ENCODE measurements around the gene COX10. TPM values are rescaled to one million over a fixed set of nuclear protein-coding genes. Genes with fewer than 3 reads are reported as not detected.
A peak's percentile ranks its signal among the peaks of the same experiment; 100 is the strongest.
"Not testable (repeated sequence)": the region's sequence is repeated elsewhere in the genome, so short reads cannot be mapped to it uniquely, and the experiment has no call there.

The COX10 gene
- 10 to 100 TPM; 21.2 to 23.5 TPM for total RNA-seq
- 10 to 100 TPM; 18.5 to 24.5 (median 23.3) TPM for polyA plus RNA-seq
- 23.5 to 34.0 (median 28.6) reads per million in 6 experiments for total RNA-seq

DNA sequence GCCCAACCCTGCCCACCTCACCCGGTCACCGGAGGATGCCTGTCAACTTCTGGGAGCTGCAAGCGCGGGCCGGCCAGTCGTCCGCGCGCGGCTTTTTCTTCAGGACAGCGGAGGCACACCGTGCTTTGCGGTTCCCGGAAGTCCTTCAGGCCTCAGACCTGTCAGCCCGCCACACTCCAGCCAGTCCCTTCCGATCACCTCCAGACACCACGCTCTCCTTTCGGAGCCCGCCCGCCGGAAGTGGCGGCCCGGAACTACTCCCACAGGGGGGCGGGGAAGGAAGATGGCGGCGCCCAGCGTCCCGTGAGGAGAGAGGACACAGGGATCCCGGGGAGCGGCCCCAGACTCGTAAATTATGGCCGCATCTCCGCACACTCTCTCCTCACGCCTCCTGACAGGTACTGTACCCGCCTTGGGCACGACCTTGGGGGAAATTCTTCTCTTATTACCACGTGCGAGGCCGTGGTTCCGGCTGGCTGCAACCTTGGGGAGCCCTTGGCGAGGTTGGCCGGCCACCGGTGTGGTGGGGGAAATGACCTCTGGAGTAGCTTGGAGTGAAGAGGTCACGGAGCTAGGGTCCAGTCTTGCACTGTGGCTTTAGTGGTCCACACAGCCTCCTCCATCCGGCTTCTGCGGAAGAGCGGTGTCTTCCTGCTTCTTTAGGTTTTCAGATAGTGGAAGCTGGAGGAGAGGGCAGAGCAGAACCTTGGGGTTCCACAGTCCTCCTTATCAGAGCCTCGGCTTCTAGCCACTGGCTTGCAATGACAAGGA, at the start of gene COX10:
TSS of gene COX10 (plus strand) at position 254 of the 771 bp plus-strand sequence. CDS start at position 356, 102 bp downstream.
- H3K36me3 Mint-ChIP-seq: peaks cover 0 to 16% (median 15%) of the 10 kb centered on the region in 3 donors
- peak within 1 kb of the TSS; percentile 92 to 97 (median 94) for H3K4me3 Mint-ChIP-seq
- no peaks in the 10 kb centered on the region for H3K27me3 Mint-ChIP-seq
- POLR2A ChIA-PET: interaction anchor here (0.7 to 2.2 kb wide), 7 partner anchors 17 to 335 kb away, joined by 3 to 16 read pairs (median 3); partner anchors contain the start of gene HS3ST3B1
- ATAC-seq: peak; percentile 98
- peaks cover 27 to 58% (median 48%) of the 10 kb centered on the region in 4 donors for H3K4me1 Mint-ChIP-seq
- no peaks in the 10 kb centered on the region for H3K9me3 Mint-ChIP-seq
- DNase-seq: peak; percentile 68 to 90 (median 77)
- H3K27ac Mint-ChIP-seq: peak within 1 kb of the TSS; percentile 87 to 97 (median 96)

DNA sequence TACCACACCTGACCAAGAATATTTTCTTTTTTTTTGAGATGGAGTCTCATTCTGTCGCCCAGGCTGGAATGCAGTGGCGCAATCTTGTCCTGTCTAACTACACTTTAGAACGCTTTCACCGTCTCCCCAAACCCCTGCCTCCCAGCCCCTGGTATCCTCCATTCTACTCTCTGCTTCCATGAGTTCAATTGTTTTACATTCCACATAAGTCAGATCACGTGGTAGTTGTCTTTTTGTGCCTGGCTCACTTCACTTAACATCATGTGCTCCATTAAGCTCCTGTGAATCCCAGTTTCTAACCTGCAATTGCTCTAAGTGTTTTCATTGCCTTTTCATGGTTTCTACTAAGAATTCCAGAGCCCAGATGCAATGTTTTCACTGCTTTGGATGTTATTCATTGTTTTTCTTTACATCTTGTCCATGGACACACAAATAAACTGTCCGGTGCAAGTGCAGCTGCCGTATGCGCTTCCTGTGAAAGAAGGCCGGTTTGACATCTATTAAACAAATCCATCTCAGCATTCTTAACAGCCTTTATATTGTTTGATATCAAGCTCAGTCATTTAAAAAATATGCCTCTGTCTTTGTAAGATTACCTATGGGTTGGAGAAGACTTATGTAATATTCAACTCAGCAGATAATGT, 47.5 kb upstream of the COX10 start:
- H3K4me3 Mint-ChIP-seq, H3K36me3 Mint-ChIP-seq, H3K4me1 Mint-ChIP-seq, H3K27me3 Mint-ChIP-seq, H3K9me3 Mint-ChIP-seq, POLR2A ChIA-PET, DNase-seq, H3K27ac Mint-ChIP-seq, ATAC-seq: not testable (repeated sequence)

DNA sequence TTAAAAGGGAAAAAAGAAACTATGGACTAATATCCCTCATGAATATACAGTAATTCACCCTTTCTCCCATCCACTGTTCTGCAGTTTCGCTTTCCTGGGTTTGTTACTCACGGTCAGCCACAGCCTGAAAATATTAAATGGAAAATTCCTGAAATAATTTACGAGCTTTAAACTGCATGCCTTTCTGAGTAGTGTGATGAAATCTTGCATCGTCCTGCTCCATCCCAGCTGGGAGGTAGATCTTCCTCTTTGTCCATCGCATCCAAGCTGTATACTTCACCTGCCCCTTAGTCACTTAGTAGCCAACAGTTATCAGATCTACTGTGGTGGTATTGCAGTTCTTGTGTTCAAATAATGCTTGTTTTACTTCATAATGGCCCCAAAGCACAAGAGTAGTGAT, 39.5 kb upstream of the COX10 start:
- H3K27me3 Mint-ChIP-seq, H3K4me3 Mint-ChIP-seq, DNase-seq, H3K27ac Mint-ChIP-seq, ATAC-seq, POLR2A ChIA-PET, H3K9me3 Mint-ChIP-seq, H3K4me1 Mint-ChIP-seq: not testable (repeated sequence)
- peaks cover 23 to 43% (median 25%) of the 10 kb centered on the region in 3 donors for H3K36me3 Mint-ChIP-seq

DNA sequence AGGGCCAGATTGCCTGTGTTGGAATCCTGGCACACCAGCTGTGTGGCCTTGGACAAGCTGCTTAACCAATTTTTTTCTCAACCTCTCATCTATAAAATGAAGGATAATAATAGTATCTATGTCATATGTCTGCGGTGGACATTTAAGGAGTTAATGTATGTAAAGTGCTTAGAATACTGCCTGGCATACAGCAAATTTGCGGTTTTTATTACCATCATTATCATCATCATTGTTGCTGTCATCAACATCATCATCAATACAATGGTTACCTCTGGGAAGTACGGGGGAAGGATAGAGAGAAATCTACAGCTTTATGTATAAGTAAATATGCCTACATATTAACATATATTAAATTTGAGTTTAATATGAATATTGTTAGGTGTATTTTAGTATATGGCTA, 37.1 kb upstream of the COX10 start:
- Mint-ChIP-seq H3K27ac (no peak overlapping the region), H3K4me3 (no peak overlapping the region), H3K4me1 (peaks cover 0 to 4% (median 0%) of the 10 kb centered on the region in 4 donors), H3K36me3 (peaks cover 30 to 50% (median 34%) of the 10 kb centered on the region in 3 donors), H3K27me3 (no peaks in the 10 kb centered on the region), H3K9me3 (peaks cover 0 to 2% (median 0%) of the 10 kb centered on the region in 9 donors)
- DNase-seq: no peak
- ATAC-seq: no peak
- POLR2A ChIA-PET: no interaction called here

DNA sequence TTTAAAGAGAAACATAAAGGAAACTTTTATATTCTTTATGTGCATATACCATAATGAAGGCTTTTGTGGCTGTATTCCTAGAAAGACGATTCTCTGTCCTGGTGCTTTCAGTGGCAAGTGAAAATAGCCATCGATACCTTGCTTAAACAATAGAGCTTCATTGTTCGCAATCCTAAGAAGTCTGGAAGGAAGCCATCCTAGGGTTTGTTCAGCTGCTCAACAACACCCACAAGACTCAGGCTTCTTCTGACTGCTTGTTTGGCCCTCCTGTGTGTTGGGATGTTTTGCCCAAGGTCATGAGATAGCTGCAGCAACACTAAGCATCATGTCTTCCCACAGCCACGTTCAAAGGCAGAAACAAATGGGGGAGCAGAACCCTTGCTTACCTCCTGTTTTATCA, 36.1 kb upstream of the COX10 start:
- peaks cover 30 to 52% (median 36%) of the 10 kb centered on the region in 3 donors for H3K36me3 Mint-ChIP-seq
- peak overlapping the region in 2 of 10 donors; percentile 41 to 65 for H3K27ac Mint-ChIP-seq
- H3K27me3 Mint-ChIP-seq: no peaks in the 10 kb centered on the region
- H3K4me3 Mint-ChIP-seq: no peak overlapping the region
- no peak for DNase-seq
- H3K9me3 Mint-ChIP-seq: peaks cover 0 to 2% (median 0%) of the 10 kb centered on the region in 9 donors
- H3K4me1 Mint-ChIP-seq: peaks cover 0 to 7% (median 3%) of the 10 kb centered on the region in 4 donors
- POLR2A ChIA-PET: no interaction called here
- no peak for ATAC-seq

DNA sequence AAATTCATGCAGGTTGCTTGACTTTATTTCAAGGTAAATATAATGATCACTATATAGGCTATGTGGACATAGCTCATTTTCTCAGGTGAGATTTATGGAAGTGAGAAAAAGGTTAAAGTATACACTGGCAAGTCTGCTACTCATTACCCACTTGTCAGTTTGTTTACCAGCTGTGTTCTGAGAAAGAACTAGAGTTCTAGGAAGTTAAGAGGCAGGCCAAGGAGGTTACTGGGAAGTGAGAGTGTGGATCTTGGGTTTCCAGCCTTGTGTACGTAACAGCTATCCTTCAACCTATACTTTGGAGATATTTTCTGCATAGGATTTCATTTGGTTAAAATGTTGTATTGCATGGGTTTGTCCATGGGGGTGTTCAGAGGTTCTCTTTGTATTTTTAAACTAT, 31.9 kb upstream of the COX10 start:
- Mint-ChIP-seq H3K36me3 (peaks cover 17 to 38% (median 33%) of the 10 kb centered on the region in 3 donors), H3K9me3 (peaks cover 0 to 5% (median 0%) of the 10 kb centered on the region in 9 donors), H3K27ac (peak overlapping the region in 2 of 10 donors; percentile 7 to 22), H3K4me1 (peaks cover 8 to 14% (median 11%) of the 10 kb centered on the region in 4 donors), H3K4me3 (no peak overlapping the region), H3K27me3 (no peaks in the 10 kb centered on the region)
- no peak for ATAC-seq
- DNase-seq: no peak
- POLR2A ChIA-PET: interaction anchor here (0.6 kb wide), 1 partner anchor 222 kb away, joined by 4 read pairs; no protein-coding TSS in a partner anchor

DNA sequence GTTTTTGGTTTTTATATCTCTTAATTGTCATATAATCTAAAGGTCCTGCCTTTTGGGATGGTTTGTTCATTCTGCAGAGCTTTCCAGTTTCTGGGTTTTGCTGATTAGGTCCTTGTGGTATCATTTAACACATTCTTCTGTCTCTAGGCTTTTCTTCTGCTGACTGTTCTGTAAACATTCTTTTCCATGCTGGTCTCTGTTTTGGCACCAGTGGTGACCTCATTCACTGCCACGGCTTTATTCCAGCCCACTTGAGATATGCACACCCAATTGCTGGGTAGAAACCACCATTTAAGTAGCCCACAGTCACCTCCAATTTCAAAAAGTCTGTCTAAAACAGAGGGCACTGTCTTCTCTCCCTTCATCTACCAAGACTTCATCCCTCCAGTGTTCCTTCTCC, 31.1 kb upstream of the COX10 start:
- POLR2A ChIA-PET: no interaction called here
- DNase-seq: no peak
- H3K9me3 Mint-ChIP-seq: peaks cover 0 to 5% (median 0%) of the 10 kb centered on the region in 9 donors
- H3K27me3 Mint-ChIP-seq: no peaks in the 10 kb centered on the region
- ATAC-seq: no peak
- H3K36me3 Mint-ChIP-seq: peaks cover 15 to 33% (median 31%) of the 10 kb centered on the region in 3 donors
- H3K4me1 Mint-ChIP-seq: peaks cover 8 to 14% (median 11%) of the 10 kb centered on the region in 4 donors
- peak overlapping the region in 7 of 10 donors; percentile 1 to 88 (median 30) for H3K27ac Mint-ChIP-seq
- no peak overlapping the region for H3K4me3 Mint-ChIP-seq

DNA sequence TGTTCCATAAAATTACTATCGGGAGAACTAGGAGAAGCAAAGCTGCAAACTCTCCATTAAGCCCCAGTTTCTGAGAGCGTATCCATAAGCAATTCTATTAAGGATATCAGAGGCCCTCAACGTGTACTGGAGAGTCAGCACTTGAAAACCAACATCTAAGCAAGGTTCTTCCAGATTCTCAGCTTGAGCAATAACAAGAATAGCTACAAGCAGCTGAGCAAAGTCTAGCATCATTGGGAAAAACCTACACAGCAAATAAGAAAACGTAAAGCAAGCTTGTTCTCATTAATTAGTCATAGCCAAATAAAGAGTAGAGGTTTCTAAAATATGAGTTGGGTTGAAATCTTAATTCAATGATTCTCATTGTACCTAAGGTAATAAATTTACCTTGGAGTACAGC, 26.9 kb upstream of the COX10 start:
- Mint-ChIP-seq H3K27me3 (no peaks in the 10 kb centered on the region), H3K4me3 (no peak overlapping the region), H3K9me3 (peaks cover 0 to 5% (median 0%) of the 10 kb centered on the region in 9 donors), H3K27ac (peak overlapping the region in 1 of 10 donors; percentile 32), H3K36me3 (peaks cover 0 to 9% (median 6%) of the 10 kb centered on the region in 3 donors), H3K4me1 (peaks cover 10 to 12% (median 12%) of the 10 kb centered on the region in 4 donors)
- DNase-seq: no peak
- no peak for ATAC-seq
- POLR2A ChIA-PET: no interaction called here

DNA sequence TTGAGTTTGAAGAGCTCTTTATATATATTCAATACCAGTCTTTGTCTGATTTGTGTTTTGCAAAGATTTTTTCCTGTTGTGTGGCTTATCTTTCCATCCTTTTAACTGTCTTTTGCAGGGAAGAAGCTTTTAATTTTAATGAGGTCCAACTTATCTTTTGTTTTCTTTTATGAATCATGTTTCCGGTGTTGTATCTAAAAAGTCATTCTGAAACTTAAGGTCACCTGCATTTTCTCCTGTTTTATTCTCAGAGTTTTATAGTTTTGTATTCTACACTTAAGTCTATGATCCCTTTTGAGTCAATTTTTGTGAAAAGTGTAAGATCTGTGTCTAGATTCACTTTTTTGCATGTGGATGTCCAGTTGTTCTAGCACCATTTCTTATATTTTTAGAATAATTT, 24.6 kb upstream of the COX10 start:
- H3K27me3 Mint-ChIP-seq: no peaks in the 10 kb centered on the region
- H3K27ac Mint-ChIP-seq: peak overlapping the region in 2 of 10 donors; percentile 1 to 69

DNA sequence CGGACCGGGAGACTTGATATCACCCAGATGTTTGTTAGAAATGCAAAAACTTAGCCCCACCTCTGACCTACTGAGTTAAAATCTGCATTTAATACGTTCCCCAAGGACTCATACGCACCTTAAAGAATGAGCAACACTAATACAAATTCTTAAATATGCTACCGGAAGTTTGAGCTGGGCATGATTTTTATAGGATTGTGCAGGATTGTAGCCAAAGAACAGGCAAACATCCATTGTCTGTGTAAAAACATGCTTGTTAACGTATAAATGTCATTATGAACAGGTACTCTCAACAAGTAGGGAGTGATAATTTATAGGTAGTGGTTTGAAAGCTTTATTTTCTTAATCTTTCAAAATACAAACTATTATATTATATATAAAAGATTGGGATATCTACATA, 22.3 kb upstream of the COX10 start:
- peaks cover 0 to 25% (median 11%) of the 10 kb centered on the region in 3 donors for H3K36me3 Mint-ChIP-seq
- ATAC-seq (no peak), DNase-seq (no peak)
- H3K9me3 Mint-ChIP-seq: no peaks in the 10 kb centered on the region
- H3K27me3 Mint-ChIP-seq: no peaks in the 10 kb centered on the region
- peaks cover 4 to 10% (median 8%) of the 10 kb centered on the region in 4 donors for H3K4me1 Mint-ChIP-seq
- POLR2A ChIA-PET: no interaction called here
- no peak overlapping the region for H3K27ac Mint-ChIP-seq
- no peak overlapping the region for H3K4me3 Mint-ChIP-seq

More for the DNA sequence above, 24.6 kb upstream of the COX10 start:
- peaks cover 4 to 10% (median 6%) of the 10 kb centered on the region in 4 donors for H3K4me1 Mint-ChIP-seq
- POLR2A ChIA-PET: no interaction called here
- no peak for ATAC-seq
- H3K9me3 Mint-ChIP-seq: no peaks in the 10 kb centered on the region
- H3K36me3 Mint-ChIP-seq: peaks cover 0 to 8% (median 6%) of the 10 kb centered on the region in 3 donors
- no peak overlapping the region for H3K4me3 Mint-ChIP-seq
- no peak for DNase-seq

DNA sequence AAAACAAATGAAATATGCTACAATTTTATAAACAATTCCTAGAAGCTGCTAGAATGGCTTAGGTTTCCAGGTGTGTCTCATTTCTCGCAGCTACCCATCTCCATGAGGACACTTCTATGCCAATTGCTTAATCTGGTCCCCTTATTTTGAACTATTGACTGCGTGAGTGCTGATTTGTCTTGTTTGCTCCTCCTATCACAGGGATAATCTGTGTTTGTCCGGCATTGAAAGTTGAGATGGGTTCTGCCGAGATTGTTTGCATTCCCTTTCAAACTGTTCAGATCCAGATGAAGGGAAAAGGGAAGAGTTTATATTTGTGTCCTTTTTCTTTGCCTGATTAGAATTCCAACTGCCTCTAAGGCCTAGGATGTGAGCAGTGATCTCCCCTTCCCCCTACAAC, 21.7 kb upstream of the COX10 start:
- no peak for ATAC-seq
- no peak overlapping the region for H3K4me3 Mint-ChIP-seq
- peak overlapping the region in 1 of 10 donors; percentile 65 for H3K27ac Mint-ChIP-seq
- H3K27me3 Mint-ChIP-seq: no peaks in the 10 kb centered on the region
- peaks cover 0 to 21% (median 7%) of the 10 kb centered on the region in 3 donors for H3K36me3 Mint-ChIP-seq
- DNase-seq: no peak
- no peaks in the 10 kb centered on the region for H3K9me3 Mint-ChIP-seq
- H3K4me1 Mint-ChIP-seq: peaks cover 4 to 10% (median 6%) of the 10 kb centered on the region in 4 donors
- POLR2A ChIA-PET: interaction anchor here (0.7 kb wide), 1 partner anchor 20 kb away, joined by 4 read pairs; no protein-coding TSS in a partner anchor

DNA sequence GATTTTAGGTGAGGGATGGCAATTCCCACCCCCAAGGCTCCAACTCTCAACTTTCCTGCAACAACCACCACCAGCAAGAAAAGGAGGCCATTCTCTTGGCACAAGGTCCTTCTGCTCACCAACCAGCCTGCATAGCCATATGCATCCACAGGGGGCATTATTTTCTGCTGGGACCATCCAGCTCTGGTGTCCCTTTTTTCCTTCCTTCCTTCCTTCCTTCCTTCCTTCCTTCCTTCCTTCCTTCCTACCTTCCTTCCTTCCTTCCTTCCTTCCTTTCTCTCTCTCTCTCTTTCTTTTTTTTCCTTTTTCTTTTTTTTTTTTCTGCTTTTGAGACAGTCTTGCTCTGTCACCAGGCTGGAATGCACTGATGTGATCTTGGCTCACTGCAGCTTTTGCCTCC, 21.1 kb upstream of the COX10 start:
- Mint-ChIP-seq H3K27me3 (no peaks in the 10 kb centered on the region), H3K27ac (peak overlapping the region in 2 of 10 donors; percentile 2 to 65), H3K9me3 (no peaks in the 10 kb centered on the region), H3K36me3 (peaks cover 0 to 21% (median 7%) of the 10 kb centered on the region in 3 donors), H3K4me3 (no peak overlapping the region), H3K4me1 (peaks cover 4 to 10% (median 8%) of the 10 kb centered on the region in 4 donors)
- DNase-seq (peak in 2 of 10 donors; percentile 3), ATAC-seq (no peak)
- POLR2A ChIA-PET: interaction anchor here (0.7 kb wide), 1 partner anchor 20 kb away, joined by 4 read pairs; no protein-coding TSS in a partner anchor

Data from naive thymus-derived CD8-positive, alpha-beta T cell (primary cell).